PC-9 (cell line): ENCODE measurements around the gene MTHFSD.

Experiments
- EZH2 ChIP-seq: fragments of 200-600 bp; sonication (generic); IDR thresholded peaks from 2 replicates; pipeline ENCODE4 v1.8.0; 2017; ENCODE audit warnings: antibody characterized with exemption, low read depth
- TF ChIP-seq, protein P1 (sequence below): fragments of 200-600 bp; sonication (generic); conservative IDR thresholded peaks from 2 replicates; pipeline ENCODE4 v1.6.1; 2017; ENCODE audit warnings: mixed run types, antibody characterized with exemption, mild to moderate bottlenecking, moderate library complexity

DNA sequence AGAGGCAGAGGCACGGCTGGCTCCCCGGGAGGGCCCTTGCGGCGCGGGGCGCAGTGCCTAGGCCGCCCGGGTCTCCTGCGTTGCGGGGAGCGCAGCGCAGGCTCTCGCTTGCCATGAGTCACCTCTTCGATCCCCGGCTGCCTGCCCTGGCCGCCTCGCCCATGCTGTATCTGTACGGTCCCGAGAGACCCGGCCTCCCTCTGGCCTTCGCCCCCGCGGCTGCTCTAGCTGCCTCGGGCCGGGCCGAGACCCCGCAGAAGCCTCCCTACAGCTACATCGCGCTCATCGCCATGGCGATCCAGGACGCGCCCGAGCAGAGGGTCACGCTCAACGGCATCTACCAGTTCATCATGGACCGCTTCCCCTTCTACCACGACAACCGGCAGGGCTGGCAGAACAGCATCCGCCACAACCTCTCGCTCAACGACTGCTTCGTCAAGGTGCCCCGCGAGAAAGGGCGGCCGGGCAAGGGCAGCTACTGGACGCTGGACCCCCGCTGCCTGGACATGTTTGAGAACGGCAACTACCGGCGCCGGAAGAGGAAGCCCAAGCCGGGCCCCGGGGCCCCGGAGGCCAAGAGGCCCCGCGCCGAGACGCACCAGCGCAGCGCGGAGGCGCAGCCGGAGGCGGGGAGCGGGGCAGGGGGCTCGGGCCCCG, 23.7 kb upstream of the MTHFSD start:
- TF ChIP-seq, protein P1, sequence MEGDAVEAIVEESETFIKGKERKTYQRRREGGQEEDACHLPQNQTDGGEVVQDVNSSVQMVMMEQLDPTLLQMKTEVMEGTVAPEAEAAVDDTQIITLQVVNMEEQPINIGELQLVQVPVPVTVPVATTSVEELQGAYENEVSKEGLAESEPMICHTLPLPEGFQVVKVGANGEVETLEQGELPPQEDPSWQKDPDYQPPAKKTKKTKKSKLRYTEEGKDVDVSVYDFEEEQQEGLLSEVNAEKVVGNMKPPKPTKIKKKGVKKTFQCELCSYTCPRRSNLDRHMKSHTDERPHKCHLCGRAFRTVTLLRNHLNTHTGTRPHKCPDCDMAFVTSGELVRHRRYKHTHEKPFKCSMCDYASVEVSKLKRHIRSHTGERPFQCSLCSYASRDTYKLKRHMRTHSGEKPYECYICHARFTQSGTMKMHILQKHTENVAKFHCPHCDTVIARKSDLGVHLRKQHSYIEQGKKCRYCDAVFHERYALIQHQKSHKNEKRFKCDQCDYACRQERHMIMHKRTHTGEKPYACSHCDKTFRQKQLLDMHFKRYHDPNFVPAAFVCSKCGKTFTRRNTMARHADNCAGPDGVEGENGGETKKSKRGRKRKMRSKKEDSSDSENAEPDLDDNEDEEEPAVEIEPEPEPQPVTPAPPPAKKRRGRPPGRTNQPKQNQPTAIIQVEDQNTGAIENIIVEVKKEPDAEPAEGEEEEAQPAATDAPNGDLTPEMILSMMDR = no peak
- TF ChIP-seq EZH2 = no peak
